Measurements from ENCODE around the gene ATF6.

Gene ATF6

DNA sequence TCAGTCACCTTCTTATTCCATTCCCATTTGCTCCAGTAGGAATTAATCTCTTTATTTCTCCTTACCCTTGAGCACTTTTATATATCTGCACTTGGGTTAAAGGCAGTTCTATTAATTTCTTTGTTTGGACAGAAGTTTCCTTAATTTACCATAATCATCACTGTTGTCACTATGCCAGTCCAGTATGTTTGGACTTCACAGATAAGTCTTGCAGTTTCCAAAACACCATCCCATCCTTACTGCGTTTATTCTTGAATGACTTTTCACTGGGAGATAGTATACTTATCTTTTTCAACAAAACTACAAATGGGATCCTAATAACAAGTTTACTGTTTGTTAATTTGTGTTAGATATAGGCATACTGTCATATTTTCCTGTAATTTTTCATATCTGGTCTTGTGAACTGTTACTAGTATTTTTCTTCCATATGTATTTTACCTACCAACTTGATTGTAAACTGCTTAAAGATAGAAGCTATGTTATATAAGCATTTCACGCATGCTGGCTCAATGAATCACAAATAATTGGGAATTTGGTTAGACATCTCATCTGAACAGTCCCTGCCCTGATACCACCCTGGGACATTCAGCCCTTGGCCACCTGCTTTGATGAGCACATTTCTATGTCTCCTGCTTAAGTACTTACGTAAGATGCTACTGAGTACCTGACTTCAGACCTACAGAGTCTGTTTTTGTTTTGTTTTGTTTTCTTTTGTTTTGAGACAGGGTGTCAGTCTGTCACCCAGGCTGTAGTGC is 179.4 kb downstream of the ATF6 start:
- DNase-seq = no peak

DNA sequence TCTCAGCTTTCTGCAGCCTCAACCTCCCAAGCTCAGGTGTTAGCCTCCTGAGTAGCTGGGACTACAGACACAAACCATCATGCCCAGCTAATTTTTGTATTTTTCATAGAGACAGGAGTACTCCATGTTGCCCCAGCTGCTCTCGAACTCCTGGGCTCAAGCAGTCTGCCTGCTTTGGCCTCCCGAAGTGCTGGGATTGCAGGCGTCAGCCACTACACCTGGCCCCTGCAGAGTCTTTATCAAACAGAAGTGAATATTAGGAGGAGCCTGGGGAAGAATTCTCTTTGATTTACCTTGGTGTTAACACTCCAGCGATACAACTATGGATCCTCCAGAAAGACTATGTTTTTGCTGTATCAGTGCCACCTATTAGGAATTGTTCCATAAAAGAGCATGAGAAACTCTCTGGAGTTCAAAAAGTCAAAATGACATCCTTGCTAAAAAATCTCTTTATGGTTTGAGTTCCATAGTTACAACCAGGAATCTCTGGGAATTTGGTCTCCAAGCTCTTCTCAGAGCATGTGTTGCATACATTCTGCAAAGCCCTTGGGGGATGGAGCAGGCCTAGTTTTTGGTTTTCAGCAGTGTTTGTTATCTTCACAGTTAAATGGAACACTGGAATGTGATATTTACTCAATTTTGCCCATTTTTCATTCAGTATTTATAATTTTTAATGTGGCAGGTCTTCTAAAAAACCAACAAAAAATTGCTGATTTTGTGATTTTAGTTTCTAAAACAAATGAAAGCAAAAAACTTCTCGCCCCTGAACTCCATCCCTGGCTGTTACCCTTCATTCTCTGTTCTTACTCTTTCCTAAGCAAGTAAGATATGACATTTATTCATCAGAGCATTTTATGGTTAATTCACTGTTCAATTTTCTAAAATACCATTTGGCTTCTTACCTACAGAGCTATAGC is 180.2 kb downstream of the ATF6 start:
- DNase-seq = no peak

DNA sequence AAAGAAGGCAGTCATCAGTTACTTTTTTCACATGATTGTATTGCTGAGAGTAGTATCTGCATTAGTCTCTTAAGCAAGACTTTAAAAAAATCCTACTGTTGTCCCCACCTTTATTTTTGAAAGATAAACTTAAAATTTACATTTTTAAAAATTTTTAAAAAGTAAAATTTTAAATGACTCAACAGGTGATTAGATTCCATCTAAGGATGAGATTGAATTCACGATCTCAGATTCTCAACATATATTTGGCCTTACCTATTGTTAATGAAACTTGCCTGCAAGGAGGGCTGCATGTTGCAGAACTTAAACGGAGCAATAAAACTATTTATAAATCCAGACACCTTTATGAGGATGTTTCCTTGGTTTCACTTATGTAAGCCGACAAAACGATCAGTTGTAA is 182.3 kb downstream of the ATF6 start:
- DNase-seq = no peak

DNA sequence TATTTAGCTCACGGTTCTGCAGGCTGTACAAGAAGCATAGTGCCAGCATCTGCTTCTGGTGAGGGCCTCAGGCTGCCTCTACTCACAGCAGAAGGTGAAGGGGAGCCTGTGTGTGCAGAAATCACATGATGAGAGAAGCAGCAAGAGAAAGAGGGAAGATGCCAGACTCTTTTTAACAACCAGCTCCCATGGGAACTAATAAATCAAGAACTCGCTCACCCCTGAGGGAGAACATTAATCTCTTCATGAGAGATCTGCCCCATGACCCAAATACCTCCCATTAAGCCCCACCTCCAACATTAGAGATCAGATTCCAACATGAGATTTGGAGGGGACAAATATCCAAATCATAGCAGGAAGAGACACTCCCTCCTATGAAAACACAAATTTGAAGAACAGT is 183.4 kb downstream of the ATF6 start:
- no peak for DNase-seq

DNA sequence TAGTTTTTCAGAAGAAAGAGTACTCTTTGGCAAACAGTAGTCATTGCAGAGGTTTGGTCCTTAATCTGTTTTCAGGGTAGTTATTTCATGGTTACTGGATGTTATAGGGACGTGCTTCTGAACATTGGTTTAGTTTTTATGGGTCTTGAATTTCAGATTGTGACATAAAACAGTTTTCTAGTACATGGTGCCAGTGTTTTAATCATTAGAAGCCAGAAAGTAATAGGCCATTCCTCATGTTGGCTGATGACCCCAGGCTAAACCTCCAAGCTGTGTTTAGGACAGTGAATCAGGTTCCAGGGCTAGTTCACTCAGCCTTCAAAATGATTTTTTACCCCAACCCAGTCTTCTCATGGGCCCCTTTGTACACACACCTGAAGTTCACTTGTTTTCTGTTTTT is 184.3 kb downstream of the ATF6 start:
- no peak for DNase-seq

DNA sequence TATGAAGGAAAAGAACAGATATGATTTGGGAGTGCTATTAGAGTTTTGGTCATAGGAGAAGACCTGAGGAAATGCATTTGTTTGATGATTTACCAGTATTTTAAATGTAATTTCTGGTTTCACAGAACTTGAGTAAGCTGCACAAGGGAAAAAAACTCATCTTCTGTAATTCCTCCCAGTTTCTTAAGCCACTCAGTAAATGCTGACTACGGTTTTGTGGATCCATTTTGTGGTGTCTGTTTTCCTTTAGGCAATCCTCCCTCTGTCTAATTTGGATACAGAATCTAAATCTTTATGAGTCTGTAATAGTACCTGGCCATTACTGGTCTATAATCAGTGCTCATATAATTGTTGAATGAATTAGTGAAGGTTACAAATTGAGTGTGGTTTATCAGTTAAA is 185.5 kb downstream of the ATF6 start:
- DNase-seq = no peak

DNA sequence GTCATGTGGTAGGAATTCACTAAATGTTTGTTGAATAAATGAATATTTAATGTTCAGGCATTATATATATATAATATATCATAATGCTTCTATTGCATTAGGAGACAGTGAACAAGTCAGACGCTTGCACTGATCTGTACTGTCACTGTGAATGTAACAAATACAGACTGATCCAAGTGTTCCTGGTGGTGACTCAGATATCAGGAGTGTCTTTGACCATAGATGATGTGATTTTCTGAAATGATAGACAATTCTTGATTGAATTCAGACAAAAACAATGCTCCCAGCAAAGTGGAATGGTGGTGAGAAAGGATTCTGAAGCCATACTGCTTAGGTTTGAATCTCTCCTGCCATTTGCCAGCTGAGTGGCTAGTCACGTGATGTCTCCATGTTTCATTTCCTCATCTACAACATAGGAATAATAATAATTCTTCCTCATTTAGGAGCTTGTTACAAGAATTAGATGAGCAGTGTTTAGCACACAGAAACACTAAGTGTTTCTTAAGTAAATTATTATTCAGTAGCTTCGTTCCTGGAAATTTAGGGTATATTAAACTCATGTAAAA is 186.6 kb downstream of the ATF6 start:
- DNase-seq = no peak

DNA sequence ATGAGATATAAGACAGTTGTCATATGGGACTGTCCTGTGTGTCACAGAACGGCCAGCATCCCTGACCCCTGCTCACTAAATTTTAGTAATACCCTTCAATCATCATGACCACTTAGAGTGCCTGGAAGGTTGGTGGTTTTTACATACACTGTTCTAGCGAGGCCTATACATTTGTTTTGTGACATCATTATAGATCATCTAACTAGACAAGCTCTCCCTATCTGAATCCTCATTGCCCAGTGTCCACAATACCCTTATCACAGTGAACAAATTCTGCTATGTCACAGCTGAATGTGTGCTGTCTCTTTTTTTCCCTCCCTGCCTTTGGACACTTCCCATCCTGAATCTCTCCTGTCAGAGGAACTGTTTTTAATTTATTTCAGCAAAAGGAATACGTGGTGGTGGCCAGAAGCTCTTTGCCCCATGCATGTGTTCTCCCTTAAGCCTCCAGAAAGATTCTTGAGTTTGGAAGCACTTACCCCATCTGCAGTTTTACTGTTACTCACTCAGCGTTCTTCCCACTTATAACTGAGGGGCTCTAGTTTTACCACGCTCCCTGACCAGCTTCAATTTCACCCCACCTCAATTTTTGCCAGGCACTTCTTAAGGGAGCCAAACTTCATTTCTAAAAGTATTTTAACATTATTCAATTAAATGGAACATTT is 187.3 kb downstream of the ATF6 start:
- no peak for DNase-seq

DNA sequence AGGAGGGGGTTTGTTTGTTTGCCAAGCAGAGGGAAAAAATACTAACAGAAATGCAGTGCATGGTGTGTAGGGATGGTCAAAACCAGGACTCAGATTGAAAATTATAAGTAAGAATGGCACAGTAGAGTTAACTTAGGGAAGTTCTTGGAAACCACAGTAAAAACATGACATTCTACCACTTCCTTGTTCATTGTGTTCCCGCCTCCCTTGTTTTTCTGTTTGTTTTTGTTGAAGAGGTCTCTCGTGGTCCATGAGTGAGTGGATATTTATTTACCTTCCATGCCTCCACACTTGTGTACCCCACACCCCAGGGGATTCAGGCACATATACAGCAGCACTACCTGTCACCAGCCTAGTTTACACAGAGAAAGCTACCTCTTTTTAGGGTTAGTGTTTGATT is 187.9 kb downstream of the ATF6 start:
- no peak for DNase-seq

DNA sequence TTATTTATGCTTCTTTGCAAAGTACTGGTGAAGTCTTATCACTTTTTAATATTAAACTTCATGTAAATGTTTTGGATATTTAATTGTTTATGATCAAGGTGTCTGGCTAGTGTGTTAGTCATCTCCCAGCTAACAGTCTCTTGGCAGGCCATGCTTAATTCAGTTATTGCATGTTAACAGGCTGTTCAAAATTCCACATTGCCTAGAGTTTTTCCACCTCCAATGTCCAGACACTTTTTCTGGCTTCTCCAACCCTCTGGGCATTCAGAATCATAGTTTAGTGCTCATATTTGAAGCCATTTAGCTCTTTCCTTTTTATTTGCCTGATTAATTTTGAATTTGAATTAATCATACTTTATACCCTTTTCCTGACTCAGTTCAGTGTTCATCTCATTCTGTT is 188.3 kb downstream of the ATF6 start:
- DNase-seq = no peak

DNA sequence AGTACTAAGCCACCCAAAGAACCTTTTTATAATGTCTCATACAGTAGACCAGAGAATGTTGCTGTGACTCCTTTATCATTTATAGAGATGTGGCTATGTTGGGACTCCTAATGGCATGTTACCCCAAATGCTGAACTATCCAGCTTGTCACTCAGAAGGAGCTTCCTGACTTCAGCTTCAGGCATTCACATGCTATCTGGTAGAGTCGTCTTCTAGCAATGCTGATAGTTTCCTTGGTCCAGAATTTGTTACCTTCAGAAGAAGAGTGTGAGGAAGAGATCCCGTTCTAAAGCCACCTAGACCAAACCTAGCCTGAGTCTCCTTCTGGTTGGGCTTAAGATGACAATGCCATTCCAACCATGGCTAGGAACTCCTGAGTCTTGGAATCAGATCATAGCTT is 189.5 kb downstream of the ATF6 start:
- no peak for DNase-seq

DNA sequence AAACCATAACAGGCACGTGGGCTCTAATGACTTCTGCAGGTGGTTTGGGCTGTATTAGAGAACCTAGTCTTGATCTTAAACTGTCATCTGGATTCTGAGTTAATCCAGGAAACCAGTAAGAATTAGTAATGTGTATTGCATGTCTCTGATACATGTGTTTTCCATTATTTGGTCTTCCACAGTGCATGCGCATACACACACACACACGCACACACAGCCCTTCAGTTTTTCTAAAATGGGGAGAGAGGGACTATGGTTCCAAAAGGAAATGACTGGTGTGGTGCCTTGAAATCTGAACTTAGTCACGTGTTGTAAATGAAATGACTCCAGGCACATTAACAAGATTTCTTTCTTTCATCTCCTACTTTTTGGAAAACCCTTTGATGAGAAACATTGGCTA is 190.0 kb downstream of the ATF6 start:
- DNase-seq = no peak

DNA sequence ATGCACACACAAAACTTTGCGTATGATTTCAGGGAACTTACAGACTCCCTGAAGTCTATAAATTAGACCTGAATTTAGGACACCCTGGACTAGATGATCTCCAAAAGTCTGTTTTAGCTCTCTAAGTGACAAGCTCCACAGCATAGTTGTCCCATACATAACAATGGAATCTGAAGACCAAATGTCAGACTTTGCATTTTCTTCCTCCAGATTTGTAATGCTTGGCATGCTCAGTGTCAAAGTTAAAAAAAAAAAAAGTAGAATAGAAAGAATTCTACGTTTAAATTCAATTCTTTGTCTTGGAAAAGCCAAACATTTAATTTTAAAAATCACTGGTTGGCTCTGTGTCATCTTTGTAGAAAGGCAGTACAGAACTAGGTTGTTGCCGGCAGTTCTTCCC is 190.8 kb downstream of the ATF6 start:
- DNase-seq = no peak

DNA sequence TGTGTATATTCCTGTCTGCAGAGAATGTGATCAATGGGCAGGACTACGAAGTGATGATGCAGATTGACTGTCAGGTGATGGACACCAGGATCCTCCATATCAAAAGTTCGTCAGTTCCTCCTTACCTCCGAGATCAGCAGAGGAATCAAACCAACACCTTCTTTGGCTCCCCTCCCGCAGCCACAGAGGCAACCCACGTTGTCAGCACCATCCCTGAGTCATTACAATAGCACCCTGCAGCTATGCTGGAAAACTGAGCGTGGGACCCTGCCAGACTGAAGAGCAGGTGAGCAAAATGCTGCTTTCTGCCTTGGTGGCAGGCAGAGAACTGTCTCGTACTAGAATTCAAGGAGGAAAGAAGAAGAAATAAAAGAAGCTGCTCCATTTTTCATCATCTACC is 192.3 kb downstream of the ATF6 start:
- DNase-seq = no peak

DNA sequence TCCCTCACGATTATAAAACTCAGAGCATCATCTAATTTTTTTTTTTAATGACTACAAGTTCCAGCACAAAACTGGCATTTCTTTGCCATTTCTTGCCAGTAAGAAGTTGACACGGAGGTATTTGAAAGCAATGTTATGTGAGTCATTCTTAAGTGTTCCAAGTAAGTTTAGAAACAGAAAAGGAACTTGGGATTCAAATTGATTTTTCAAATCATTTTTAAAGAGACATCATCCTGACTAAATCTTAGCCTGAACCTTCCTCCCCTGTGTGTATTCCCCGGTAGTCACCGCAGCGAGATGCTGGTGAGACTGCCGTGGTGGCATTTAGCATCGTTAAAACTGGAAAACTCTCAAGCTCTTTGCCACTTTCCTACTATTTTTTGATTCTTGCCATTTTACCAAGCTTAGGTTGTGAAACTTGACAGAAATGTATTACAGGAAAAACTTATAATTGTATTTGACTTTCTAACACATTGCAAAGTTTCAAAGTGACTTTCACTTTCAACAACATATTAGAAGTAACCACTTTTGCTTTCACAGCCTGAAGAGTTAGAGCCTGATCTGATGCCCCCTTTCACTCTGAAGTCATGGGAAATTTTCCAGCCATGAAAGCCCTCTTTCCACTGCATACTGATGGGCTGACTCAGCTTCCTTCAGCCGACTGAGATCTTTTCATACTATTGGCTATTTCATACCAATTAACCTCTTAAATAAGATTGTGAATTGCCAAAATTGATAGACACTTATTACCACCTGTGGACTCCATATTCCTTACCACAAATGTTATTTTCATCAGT is 196.2 kb downstream of the ATF6 start:
- no peak for DNase-seq

DNA sequence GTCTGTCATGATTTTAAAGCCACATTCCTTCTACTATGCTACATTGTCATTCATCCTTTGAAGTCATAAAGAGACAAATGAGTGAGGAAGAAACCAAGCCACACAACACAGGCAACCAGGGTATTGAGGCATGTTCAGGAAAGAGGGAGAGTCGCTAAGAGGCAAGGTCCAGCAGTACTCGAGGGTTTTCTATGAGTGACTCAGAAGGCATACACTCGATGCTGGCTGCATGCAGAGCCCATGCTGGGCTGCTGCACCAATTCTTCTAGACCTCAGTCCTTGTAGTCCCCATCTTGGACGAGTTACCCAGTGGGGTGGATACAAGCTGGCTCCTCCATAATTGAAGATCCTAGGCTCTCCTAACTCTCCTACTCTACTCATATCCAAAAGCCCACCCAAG is 199.9 kb downstream of the ATF6 start:
- no peak for DNase-seq

DNA sequence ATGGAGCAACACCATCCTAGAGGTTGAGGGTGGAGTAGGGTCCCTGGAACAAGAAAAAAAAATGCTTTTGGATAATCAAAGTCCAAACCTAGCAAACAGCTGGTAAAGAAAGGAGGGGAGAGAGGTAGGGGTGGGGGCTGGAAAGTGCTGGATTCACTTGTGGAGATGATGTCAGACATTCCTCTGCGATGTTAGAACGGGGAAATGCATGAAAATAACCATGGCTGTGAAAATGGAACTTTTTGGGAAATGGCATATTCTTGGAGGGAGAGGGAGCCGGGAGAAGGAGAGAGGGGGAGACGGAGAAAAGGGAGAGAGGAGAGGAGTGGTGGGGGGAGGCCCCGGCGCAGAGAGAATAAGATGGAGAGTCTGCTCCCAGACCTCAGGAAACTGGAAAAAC is 203.9 kb downstream of the ATF6 start:
- no peak for DNase-seq

DNA sequence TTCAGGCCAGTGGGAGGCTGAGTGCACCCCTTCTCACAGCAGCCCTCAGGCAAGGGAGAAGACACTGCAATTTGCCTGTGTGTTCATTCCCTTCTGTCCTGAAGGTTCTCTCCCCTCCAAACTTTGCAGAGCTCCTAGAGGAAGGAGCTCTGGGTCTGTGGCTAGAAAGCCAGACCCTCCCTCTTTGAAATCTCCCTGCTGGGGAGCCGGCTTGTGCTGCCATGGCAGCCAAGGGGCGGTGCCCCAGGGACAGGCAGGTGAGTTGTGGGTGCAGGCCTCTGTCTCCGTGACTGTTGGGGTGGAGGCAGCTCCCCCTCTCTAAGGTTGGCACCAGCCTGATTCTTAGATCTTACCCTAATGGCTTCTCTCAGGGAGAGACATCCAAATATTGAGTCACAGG is 204.5 kb downstream of the ATF6 start:
- DNase-seq = no peak

DNA sequence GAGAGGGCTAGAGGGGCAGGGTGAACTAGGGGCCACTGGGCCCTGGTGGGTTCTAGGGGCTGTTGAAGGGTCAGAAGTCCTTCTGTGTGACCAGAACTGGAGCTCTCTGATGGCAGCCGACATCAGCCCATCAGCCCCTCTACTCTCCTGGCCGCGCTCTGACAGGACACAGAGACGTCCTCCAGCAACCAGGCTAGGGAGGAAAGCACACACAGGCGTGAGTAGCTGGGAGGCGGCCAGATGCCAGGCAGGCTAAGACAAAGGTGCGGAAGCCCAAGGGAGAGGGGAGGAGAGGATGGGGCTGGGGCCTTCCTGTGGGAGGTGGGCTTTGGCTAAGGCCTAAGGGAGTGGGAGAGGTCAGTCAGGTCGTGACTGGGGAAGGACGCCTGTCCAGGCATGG is 206.7 kb downstream of the ATF6 start:
- DNase-seq = no peak

DNA sequence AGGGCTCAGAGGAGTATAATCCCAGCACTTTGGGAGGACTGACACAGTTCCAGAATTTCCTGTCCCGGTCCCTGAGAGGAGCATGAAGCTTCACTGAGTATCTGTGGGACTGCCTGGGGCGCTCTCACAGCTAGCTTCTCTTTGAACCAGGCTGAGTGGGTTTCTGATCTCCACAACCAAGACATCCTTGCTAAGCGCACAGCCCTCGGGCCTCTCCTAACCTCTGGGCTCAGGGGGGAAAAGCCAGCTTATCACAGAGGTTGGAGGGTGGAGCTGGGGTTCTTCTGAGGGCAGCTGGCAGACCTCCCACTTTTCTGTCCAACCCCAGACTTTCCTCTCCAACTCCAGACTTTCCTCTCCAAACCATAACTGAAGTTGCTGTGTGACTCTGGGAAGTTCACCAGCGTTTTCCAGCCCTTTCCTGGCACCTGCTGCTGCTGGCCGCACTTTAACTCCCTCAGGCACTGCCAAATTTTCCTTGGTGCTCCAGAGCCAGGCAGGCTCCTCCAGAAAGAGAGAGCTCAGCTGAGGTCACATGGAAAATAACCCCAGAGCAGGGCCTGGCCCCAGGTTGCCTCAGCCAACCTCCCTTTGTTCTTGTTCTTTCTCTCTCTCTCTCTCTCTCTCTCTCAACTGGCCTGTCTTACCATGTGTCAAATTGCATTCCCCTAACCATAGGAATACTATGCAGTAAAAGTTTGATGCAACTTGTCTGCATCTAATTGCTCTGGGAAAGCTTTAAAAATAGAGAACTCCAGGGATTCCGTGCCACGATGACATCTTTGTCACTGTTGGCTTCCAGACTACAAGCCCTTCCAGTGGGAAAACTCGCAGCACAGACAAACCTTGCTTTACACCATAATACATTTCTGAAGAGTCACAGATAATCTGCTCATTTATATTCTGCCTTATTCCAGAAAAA is 208.1 kb downstream of the ATF6 start:
- peak in 1 of 2 experiments; percentile 40 for DNase-seq

DNA sequence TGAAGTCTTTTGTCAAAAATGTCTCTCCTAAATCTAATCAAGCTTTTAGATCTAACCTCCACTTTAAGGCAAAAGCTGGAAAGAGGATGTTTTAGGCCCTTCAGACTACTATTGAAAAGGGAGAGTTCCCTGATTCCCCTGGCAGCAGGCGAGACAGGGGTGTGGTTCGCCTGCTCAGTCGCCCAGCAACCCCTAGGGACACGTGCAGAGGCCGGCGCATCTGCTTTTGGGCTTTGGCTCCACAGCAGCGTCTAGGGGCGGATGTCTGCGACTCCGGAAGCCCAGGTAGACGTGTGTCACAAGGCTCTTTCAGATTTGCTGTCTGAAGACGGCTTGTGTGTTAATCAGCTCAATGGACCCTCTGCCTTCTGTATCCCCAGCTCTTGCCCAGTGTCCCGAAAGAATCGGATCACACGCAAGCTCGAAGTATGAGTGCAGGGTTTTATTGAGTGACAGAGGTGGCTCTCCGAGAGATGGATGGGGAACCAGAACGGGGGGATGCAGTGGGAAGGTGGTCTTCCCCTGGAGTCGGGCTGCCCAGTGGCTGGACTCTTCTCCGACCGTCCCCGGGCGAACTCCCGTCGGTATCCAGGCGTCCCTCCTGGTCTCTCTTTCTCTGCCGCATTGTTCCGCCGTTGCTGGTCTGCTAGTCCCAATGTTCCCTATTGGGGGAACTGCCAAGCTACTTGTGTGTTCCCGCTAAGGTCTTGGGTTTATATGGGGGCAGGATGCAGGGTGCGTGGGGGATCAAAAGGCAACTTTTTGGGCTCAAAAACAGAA is 212.1 kb downstream of the ATF6 start:
- no peak for DNase-seq
